G401 (cell line): ENCODE results near the gene EFCAB8. TPM values are rescaled to one million over a fixed set of nuclear protein-coding genes. Genes with fewer than 3 reads are reported as not detected.

Source experiments
- DNase-seq: peaks from one replicate; pipeline ENCODE4 v3.0.0-alpha.2; 2015; ENCODE audit warnings: low spot score
- in situ Hi-C: cut with HindIII; loops from 2 replicates; pipeline ENCODE4 v1.10.0; 2016; ENCODE audit warnings: low sequenced_read_pairs, mixed read lengths
- total RNA-seq: library from RNA; depleted of rRNA; stranded (reverse); fragments of >200 nt; shearing (Covaris generic); gene quantifications from 2 replicates; pipeline ENCODE4 v1.2.3, GENCODE V29; 2014

Gene EFCAB8
- total RNA-seq, 1 experiment from 2014 or later = 0.03 TPM

- in situ Hi-C loops = no loop called here
- no peak for DNase-seq
These were observed 134.8 kb downstream of the EFCAB8 start for GRCh38 chr20:32993496-32994050.

- in situ Hi-C loops = no loop called here
- DNase-seq = no peak
These were observed 137.1 kb downstream of the EFCAB8 start for GRCh38 chr20:32995802-32996201.

DNA sequence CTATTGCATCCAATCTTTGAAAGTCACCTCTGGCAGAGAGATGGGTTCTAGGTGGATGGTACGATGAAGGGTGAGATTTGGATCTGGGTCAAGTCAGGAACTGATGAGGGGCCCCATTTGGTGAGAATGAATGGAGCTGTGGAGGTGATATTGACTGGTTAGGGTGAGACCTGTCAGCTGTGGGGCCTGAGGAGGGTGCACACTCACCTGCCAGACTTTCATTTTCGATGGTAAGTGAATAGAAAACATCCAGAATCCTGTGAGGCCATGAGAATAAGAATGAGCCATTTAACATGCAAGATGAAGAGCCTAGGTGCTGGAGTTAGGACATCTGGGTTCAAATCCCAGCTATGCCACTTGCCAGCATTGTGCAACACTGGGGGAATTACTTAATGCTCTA is 138.7 kb downstream of the EFCAB8 start:
- no peak for DNase-seq
- in situ Hi-C loops = no loop called here

DNA sequence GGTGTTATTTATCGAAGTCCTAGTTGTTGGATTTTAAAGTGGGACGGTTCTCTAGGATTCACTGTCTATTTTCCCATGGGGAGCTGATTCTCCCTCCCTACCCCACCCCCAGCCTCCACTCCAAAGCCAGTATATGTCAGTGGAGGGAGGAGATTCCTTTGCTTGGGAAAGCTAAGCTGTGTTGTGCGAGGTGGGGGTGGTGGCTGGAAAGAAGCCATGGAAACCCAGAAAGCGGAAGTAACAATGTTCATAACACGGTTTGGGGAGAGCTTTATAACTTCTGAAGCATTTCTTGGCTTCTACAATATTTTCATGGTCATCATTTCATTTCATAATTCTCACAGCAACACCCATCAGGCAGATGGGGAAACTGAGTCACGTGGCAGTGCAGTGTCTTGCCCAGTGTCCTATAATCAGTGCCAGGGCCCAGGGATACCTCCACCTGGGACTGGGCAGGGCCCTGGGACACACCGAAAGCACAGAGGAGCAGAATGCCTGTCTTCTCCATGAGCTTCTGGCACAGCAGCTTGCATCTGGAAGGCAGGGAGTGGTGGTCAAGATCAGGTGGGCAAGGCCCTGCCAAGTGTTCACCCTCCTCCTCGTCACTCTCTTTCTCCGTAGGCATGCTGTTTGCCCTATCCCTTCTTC is 141.0 kb downstream of the EFCAB8 start:
- in situ Hi-C loops = no loop called here
- no peak for DNase-seq

- in situ Hi-C loops = no loop called here
- DNase-seq = no peak
These were observed 142.2 kb downstream of the EFCAB8 start for GRCh38 chr20:33000802-33001466.

GRCh38 chr20:33002087-33002808 is 143.5 kb downstream of the EFCAB8 start:
- no peak for DNase-seq

GRCh38 chr20:33004141-33004751 is 145.5 kb downstream of the EFCAB8 start, which contains the start of gene SUN5:
Gene SUN5, minus strand, starts transcription at chr20:33004433. Its CDS starts 93 bp downstream, at chr20:33004340.
- no peak for DNase-seq
- in situ Hi-C loops = no loop called here

More at GRCh38 chr20:33002087-33002808, 143.5 kb downstream of the EFCAB8 start:
- in situ Hi-C loops = no loop called here

- in situ Hi-C loops = no loop called here
- DNase-seq = no peak
These were observed 146.4 kb downstream of the EFCAB8 start for GRCh38 chr20:33005132-33005566.

- no peak for DNase-seq
- in situ Hi-C loops = no loop called here
These were observed 147.4 kb downstream of the EFCAB8 start for GRCh38 chr20:33005908-33006775.

DNA sequence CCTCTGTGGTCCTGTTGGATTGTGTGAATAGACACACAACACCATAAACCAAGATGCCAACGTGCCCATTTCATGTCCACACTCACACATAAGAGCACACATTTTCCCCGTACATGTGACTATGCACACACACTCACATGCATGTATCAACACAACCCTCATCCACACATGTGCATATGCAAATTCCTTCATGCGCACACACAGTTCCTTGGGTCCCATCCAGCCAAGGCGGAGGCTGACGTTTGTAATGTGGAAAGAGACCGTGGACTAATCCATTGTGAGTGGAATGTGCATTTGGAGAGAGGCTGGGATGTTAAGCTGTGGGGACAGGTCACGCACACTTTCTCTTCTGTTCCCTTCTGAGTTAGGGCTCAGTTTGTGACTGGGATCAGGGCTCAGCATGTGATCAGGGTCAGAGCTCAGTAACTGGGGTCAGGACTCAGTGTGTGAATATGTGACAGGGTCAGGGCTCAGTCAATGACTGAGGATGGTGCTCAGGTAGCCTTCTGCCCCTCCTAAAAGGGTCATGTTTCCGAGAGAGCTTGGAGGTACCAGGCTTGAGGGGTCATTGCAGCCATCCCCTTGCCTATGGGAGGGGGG is 148.2 kb downstream of the EFCAB8 start:
- in situ Hi-C loops = no loop called here
- no peak for DNase-seq

GRCh38 chr20:33007376-33008335 is 148.9 kb downstream of the EFCAB8 start, which contains the start of gene BPIFB2:
Gene BPIFB2, plus strand, starts transcription at chr20:33007704. Its CDS starts 871 bp downstream, at chr20:33008575.
- no peak for DNase-seq
- in situ Hi-C loops = no loop called here

DNA sequence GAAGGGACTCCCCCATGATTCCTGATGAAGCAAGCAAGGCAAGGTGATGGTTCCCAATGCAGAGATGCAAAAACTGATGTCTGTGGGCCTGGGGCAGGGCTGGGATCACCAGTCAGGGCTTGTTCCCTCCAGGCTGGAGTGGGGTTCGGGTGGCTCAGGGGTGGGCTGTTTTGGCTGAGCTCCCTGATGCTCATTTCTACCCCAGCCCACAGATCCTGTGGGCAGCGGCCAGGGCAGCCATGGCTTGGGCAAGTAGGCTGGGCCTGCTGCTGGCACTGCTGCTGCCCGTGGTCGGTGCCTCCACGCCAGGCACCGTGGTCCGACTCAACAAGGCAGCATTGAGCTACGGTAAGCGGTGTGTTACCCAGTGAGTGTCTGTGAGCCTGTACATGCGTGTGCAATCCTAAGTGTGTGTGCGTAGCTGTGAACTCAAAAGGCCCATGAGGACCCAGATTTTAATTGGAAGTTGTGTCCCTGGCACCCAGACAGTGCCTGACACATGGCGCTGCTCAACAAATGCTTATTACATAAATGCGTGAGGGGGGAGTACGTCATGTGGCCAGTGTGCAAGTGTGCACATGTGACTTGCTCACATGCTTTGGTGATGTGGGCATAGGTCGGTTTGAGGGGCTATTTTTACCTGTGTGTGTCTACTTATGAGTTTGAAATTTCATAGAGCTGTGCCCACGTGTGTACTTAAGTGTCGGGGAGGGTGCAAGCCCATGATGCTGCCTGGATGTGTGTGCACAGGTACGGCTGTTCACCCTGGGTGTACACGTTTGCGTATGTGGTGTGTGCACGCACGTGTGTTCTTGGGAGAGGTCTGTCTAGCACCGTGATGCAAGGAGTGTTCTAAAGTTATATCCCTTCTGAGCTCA is 149.9 kb downstream of the EFCAB8 start:
- in situ Hi-C loops = no loop called here
- DNase-seq = no peak

GRCh38 chr20:33009214-33010132 is 150.8 kb downstream of the EFCAB8 start:
- no peak for DNase-seq
- in situ Hi-C loops = no loop called here

- no peak for DNase-seq
- in situ Hi-C loops = no loop called here
These were observed 151.4 kb downstream of the EFCAB8 start for GRCh38 chr20:33010133-33010504.
